Measurements from ENCODE around the gene ACTL9.
"Not testable (repeated sequence)": the region's sequence is repeated elsewhere in the genome, so short reads cannot be mapped to it uniquely, and the experiment has no call there.

ACTL9 gene, protein sequence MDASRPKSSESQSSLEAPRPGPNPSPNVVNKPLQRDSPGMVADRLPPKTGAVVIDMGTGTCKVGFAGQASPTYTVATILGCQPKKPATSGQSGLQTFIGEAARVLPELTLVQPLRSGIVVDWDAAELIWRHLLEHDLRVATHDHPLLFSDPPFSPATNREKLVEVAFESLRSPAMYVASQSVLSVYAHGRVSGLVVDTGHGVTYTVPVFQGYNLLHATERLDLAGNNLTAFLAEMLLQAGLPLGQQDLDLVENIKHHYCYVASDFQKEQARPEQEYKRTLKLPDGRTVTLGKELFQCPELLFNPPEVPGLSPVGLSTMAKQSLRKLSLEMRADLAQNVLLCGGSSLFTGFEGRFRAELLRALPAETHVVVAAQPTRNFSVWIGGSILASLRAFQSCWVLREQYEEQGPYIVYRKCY

DNA sequence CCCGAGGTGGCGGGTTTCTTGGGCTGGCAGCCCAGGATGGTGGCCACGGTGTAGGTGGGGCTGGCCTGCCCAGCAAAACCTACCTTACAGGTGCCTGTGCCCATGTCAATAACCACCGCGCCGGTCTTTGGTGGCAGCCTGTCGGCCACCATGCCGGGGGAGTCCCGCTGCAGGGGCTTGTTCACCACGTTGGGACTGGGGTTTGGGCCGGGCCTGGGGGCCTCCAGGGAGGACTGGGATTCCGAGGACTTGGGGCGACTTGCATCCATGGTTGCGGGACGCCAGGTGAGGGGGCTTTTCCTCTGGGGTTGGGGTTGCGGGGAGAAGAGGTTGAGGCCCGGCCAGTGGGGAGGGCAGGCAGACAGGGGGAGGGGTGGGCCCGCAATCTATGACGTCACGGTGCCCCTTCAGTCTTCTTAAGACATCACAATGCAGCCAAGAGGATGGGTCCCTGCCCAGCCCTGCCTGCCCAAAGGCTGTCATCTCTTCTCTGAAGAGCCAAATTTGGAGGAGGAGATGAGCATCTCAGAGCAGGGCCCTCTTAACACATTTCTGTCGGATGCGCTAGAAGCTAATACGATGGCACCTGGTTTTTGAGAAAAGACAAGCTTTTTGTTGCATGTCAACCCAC is at the start of gene ACTL9:
Gene ACTL9 (minus strand): TSS at position 363 of the 631 bp plus-strand sequence. CDS start 94 bp downstream, at position 269.
- DNase-seq: no peak

DNA sequence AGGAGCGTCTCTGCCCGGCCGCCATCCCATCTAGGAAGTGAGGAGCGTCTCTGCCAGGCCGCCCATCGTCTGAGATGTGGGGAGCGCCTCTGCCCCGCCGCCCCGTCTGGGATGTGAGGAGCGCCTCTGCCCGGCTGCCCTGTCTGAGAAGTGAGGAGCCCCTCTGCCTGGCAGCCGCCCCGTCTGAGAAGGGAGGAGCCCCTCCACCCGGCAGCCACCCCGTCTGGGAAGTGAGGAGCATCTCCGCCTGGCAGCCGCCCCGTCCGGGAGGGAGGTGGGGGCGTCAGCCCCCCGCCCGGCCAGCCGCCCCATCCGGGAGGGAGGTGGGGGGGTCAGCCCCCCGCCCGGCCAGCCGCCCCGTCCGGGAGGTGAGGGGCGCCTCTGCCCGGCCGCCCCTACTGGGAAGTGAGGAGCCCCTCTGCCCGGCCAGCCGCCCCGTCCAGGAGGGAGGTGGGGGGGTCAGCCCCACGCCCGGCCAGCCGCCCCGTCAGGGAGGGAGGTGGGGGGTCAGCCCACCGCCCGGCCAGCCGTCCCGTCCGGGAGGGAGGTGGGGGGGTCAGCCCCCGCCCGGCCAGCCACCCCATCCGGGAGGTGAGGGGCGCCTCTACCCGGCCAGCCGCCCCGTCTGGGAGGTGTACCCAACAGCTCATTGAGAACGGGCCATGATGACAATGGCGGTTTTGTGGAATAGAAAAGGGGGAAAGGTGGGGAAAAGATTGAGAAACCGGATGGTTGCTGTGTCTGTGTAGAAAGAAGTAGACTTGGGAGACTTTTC is 40.9 kb upstream of the ACTL9 start:
- DNase-seq: not testable (repeated sequence)

DNA sequence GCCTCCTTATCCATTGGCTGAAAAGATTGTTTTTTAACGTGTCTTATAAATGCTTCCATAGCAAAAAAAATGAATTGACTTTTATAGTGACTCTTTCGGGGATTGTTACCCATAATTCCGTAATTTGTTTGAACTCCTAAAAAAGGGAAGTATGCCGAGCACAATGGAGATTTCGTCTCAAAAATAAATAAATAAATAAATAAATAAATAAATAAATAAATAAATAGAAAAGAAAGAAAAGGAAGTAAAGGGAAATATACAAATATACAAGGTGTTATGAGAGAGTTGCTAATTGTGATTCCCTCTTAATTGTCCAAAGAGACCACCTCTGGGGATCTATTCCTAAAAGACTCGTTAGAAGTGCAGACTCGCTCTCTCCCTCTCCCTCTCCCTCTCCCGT is 39.8 kb upstream of the ACTL9 start:
- no peak for DNase-seq

DNA sequence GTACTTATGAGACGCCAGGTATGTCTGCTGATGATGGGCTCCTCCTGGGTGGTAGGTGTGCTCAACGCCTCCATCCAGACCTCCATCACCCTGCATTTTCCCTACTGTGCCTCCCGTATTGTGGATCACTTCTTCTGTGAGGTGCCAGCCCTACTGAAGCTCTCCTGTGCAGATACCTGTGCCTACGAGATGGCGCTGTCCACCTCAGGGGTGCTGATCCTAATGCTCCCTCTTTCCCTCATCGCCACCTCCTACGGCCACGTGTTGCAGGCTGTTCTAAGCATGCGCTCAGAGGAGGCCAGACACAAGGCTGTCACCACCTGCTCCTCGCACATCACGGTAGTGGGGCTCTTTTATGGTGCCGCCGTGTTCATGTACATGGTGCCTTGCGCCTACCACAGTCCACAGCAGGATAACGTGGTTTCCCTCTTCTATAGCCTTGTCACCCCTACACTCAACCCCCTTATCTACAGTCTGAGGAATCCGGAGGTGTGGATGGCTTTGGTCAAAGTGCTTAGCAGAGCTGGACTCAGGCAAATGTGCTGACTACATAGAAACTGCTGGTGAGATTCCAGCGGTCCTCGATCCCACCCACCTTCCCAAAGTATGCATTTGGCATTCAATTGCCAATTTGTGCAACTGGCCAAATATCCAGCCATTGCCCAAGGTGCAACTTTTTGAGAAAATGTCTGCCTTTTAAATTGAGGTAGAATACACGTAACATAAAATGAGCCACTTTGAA is 33.0 kb upstream of the ACTL9 start:
- DNase-seq: no peak

DNA sequence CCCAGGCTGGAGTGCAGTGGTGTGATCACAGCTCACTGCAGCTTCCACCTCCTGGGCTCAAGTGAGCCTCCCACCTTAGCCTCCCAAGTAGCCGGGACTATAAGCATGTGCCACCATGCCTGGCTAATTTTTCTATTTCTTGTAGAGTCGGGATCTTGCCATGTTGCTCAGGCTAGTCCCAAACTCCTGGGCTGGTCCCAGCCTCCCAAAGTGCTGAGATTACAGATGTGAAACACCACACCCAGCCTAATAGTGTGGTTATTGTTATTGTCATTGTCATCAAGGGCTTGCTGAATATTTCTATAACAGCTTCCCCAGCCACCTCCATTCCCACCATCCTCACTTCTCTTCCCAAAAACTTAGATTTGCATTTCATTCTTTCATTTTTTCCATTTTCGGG is 25.7 kb upstream of the ACTL9 start:
- DNase-seq: no peak

DNA sequence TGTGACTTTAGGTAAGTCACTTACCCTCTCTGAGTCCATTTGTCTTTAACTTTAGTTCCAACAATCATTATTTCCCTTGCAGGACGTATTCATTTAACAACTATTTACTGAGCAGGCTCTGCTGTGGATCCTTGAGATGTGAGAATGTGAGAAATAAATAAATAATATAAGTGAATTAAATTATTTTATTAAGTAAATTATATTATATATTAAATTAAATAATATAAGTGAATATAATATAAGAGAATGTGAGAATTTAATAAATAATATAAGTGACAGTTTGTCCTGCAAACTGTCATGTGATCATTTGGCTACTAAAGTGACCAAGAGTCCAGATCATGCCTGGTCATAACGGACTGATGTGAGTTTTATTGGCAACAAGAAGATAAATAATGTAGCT is 23.4 kb upstream of the ACTL9 start:
- DNase-seq: no peak

DNA sequence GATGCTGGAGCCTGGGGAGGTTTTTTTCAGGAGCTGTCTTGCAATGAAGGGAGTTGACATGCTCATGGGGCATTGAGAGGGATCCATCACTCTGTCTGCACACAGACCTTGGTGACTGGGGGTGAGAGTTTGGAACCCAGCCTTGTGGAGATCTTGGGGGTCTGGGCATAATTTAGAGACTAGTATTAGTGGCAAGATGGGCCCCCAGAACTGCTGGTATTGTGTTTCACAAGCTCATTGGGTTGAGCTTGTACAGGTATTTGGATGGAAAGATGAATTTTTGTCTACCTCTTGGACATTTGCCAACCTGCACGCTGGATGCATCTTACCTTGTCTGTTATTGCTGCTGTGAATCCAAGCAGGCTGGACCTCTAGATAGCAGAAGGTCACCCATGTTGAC is 22.7 kb upstream of the ACTL9 start, which contains the start of gene OR2Z1:
Gene OR2Z1 (plus strand): TSS at position 301 of the 400 bp plus-strand sequence. CDS start 9,395 bp downstream, outside the sequence.
- DNase-seq: no peak

DNA sequence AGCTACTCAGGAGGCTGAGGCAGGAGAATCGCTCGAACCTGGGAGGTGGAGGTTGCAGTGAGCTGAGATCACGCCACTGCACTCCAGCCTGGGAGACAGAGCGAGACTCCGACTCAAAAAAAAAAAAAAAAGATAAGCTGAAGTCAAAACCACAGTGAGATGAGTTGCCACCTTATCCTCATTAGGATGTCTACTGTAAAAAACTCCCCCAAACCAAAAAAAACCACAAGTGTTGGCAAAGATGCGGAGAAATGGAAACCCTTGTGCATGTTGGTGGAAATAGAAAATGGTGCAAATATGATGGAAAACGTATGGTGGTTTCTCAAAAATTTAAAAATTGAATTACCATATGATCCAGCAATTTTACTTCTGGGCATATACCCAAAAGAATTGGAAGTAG is 11.7 kb upstream of the ACTL9 start:
- not testable (repeated sequence) for DNase-seq

DNA sequence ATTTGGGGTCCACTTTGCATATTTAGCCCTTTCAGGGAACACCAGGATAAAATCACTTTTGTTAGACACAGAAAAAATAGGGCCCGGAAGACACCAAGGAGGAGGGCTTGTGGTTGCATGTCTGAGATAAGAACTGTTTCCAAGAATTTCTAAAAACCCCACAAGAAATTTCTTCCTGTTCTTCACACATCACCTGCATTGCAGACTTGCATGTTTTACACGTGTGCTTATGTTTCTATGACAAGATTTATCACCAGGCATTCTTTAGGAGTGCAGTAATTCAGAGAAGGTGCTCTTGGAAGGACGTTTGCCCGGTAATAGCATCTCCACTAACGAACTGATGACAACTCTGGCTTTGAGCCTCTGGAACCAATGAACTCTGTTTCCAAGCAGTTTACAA is 7.1 kb upstream of the ACTL9 start:
- DNase-seq: no peak

DNA sequence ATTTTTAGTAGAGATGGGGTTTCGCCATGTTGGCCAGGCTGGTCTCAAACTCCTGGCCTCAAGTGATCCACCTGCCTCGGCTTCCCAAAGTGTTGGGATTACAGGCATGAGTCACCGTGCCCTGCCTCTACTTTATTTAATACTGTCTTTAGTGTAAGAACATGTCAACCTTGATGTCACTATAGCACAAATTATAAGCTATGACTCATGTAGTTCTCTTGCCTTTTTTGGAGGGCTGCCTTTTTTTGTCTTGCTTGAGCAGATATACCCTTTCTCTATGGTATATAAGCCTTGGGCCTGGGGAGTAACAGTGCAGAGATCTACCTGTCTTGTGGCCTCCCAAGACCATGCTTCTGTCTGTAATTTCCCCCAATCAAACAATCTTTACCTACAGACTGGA is 6.7 kb upstream of the ACTL9 start:
- not testable (repeated sequence) for DNase-seq

DNA sequence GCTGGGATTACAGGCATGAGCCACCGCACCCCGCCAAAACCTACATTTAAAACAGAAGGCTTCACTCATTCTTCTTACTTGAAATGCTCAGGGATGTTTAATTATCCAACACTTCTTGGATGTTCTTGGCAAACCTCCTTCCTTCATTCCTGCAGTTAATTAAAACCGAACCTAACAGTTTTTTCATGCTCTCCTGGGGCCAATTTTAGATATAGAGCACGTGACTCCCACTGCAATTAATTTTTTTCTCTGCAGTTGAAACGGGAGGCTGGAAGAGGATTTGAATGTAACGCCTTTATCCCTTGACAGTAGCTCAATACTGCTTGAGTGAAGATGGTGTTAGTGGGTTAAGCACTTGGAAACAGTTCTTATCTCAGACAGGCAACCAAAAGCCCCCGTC is 4.6 kb upstream of the ACTL9 start:
- DNase-seq: no peak

DNA sequence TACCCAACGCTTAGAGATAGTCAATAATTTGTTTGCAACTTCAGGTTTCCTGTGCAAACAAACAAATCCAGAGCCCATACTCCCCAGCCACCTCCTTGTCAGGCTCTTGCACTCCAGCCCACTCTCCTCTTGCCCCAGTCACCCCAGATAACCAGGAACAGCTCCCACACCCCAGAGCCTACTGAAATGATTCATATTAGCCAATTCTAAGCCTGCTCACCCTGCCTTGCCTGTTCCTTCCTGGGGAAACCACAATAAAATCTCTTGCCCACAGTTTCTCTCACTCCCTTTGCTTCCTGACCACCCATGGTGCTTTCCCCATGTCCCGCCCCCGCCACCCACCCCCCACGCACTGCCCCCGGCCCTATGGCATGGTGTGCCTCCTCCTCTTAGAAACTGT is 3.8 kb upstream of the ACTL9 start:
- no peak for DNase-seq

DNA sequence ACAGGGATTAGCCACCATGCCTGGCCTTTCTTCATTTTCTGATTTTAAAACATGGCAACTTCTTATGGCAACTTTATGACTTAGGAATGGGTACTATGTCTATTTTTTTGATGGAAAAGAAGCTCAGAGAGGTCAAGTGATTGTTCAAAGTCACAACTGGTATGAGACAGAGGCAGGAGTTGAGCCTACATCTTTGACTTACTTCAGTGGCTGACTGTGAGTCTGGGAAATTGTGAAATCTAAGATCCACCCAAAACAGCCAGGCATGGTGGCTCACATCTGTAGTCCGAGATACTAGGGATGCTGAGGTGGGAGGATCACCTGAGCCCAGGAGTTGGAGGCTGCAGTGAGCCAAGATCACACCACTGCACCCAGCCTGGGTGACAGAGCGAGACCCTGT is 2.4 kb upstream of the ACTL9 start:
- no peak for DNase-seq

DNA sequence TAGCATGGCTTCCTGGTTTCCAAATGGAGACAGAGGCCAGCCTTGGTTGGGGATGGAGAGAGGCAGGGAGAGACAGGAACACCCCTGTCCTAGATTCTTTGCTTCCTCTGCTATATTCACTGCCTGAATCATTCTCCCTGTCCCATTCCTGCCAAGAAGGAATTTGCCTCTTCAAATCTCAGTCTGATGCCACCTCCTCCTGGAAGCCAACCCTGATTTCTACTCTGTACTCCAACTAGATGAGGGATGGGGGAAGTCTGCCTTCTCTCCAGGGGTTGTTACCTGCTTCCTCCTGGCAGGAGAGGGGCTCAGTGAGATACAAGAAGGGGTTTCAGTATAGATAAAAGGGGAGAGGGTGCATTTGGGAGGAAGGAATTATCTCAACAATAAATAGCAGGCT is 1.3 kb upstream of the ACTL9 start:
- DNase-seq: no peak

DNA sequence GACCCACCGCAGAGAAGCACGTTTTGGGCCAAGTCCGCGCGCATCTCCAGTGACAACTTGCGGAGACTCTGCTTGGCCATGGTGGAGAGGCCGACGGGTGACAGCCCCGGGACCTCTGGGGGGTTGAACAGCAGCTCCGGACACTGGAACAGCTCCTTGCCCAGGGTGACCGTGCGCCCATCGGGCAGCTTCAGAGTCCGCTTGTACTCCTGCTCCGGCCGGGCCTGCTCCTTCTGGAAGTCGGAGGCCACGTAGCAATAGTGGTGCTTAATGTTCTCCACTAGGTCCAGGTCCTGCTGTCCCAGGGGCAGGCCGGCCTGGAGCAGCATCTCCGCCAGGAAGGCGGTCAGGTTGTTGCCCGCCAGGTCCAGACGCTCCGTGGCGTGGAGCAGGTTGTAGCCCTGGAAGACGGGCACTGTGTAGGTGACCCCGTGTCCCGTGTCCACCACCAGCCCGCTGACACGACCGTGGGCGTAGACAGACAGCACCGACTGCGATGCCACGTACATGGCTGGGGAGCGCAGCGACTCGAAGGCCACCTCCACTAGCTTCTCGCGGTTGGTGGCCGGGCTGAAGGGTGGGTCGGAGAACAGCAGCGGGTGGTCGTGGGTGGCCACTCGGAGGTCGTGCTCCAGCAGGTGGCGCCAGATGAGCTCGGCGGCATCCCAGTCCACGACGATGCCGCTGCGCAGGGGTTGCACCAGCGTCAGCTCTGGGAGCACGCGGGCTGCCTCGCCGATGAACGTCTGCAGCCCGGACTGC is 743 bp downstream of the ACTL9 start:
- no peak for DNase-seq

DNA sequence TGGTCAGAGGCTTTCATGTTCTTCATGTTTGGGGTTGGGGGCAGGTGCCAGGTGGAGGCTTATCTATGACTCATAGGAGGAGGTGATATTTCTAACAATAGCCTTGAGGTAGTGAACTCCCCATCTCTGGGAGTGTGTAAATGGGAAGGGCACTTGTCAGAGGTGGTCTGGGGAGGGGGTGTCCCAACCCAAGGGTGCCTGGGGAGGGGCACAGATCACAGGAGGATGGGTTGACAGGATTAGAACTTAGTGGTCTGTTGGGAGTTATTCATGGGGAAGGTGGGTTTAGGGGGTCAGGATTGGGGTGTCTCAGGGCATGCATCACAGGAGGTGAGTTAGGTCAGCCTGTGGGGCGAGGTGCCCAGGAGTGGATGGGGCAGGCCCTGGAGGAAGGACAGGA is 1.6 kb downstream of the ACTL9 start:
- no peak for DNase-seq

DNA sequence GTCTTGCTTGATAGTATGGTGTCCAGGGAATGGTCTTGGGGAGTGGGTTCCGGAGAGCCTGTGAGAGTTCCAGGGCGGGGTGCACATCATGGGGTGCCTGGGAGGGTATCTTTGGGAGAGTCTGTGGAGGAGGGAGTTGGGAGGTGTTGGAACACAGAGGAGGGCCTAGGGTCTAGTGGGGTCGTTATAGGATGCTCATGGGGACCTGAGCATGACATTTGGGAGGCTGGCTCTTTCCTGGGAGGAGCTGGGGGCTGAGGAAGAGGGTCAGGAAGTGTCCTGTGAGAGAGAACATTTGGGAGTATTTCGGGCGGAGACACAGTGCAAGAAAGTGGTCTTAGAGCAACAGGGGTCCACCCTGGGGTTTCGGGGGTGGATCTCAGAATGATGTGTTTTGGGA is 2.7 kb downstream of the ACTL9 start:
- no peak for DNase-seq

DNA sequence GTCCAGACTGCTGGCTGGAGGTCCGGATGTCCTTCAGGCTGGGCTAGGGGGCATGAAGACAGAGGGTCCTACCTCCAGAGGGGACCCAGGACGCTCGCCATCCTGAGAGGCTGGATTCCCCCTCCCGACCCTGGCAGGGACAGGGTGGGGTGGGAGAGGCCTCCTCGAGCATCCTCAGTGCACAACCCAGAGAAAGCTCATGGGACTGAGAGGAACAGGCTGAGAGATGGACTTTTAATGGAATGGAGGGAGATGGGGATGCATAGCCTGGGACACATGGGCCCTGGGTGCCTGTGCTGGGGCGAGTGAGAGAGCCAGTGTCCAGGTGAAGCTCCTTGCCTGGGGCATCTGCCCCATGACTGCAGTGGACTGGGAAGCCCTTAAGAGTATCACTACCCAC is 3.1 kb downstream of the ACTL9 start:
- no peak for DNase-seq

DNA sequence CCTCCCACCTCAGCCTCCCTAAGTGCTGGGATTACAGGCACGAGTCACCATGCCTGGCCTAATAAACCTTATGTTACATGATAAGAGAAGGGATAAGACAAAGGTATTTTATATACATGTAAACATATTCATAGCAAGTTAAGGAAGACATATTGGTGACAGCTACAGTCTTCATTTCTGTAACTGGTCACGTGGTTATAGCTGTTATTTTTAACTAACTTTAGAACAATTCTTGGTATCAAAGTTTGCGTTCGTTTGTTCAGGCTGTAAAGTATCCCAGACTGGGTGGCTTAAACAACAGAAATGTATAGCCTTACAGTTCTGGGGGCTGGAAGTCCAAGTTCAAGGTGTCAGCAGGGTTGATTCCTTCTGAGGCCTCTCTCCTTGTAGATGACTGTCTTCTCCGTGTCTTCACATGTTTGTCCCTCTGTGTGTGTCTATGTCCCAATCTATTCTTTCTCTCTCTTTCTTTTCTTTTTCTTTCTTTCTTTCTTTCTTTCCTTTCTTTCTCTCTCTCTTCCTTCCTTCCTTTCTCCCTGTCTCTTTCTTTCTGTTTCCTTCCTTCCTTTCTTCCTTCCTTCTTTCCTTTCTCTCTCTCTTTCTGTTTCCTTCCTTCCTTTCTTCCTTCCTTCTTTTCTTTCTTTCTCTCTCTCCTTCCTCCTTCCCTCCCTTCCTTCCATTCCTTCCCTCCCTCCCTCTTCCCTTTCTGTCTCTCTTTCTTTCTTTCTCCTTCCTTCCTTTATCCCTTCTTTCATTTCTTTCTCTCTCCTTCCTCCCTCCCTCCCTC is 7.6 kb downstream of the ACTL9 start:
- no peak for DNase-seq

DNA sequence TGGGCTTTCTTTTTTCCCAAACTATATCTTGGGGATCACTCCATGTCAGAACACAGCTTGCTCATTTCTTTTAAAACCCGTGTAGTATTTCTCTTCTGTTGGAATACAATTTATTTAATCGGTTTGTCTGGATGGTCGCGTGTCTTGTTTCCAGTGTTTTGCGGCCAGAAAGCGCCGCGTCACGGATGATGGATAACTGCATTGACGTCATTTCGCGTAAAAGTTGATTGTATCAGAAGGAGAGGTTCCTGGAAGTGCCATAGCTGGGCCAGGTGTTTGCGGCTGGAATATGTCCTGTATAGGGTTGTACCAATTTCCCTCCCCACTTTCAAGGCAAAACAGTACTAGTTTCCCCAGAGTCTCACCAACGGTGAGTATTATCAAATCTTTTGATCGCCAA is 9.7 kb downstream of the ACTL9 start:
- no peak for DNase-seq

DNA sequence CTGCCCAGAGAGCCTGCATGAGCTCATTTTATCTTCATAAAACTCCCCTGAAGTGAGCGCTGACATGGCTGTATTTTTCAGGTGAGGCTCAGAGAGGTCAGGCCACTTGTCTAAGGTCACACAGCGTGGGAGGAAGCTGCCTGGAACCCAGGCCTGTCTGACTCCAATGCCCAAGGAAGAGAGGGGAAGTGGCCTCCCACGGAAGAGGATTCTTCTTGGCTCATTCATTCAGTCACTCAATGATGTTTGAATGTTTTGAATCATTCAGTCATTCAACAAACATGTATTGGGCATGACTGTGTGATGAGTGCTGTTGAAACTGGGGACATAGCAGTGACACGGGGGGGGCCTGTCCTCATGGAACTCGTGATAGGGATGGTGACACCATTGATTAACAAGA is 12.0 kb downstream of the ACTL9 start:
- no peak for DNase-seq
